Cardiac ventricle fibroblast (primary cell): ENCODE results near the gene ZNF501. TPM values are rescaled to one million over a fixed set of nuclear protein-coding genes. Genes with fewer than 3 reads are reported as not detected.

Experiments used
- total RNA-seq: library from RNA; depleted of rRNA; stranded (reverse); fragments of >200 nt; gene quantifications from 2 replicates; pipeline ENCODE4 v1.2.3, GENCODE V29; 2015

The ZNF501 gene
- total RNA-seq: 3.8 and 4.6 TPM in 2 replicates

GRCh38 chr3:44729384-44729910 is at the start of gene ZNF501:
ZNF501 (plus strand) TSS chr3:44729635; CDS start chr3:44734422, 4,787 bp downstream.

GRCh38 chr3:44712455-44713075 is 16.9 kb upstream of the ZNF501 start, which contains the start of gene ZNF502:
ZNF502 (plus strand) TSS chr3:44712660; CDS start chr3:44720262, 7,602 bp downstream.

GRCh38 chr3:44761424-44762169 is 32.2 kb downstream of the ZNF501 start, which contains the start of the genes KIAA1143 and KIF15:
KIAA1143 (minus strand) TSS chr3:44761619; CDS start chr3:44761602, 17 bp downstream.
KIF15 (plus strand) TSS chr3:44761794; CDS start chr3:44761866, 72 bp downstream.

Other genes with a start within 250 kb of the ZNF501 start
- gene ZKSCAN7, start 174.4 kb upstream of the ZNF501 start, total RNA-seq: 4.1 and 4.4 TPM in 2 replicates
- gene ZNF660, start 144.7 kb upstream of the ZNF501 start, total RNA-seq: 0.94 and 1.3 TPM in 2 replicates
- 12.7 and 15.7 TPM in 2 replicates for gene ZNF197, start 104.6 kb upstream of the ZNF501 start, total RNA-seq
- 5.1 and 7.4 TPM in 2 replicates for gene ZNF35, start 80.9 kb upstream of the ZNF501 start, total RNA-seq
- gene ZNF502, start 17.0 kb upstream of the ZNF501 start, total RNA-seq: 3.4 and 5.5 TPM in 2 replicates
- 21.0 and 21.2 TPM in 2 replicates for gene KIAA1143, start 32.0 kb downstream of the ZNF501 start, total RNA-seq
- gene KIF15, start 32.2 kb downstream of the ZNF501 start, total RNA-seq: 0.59 and 1.8 TPM in 2 replicates
- gene TMEM42, start 132.3 kb downstream of the ZNF501 start, total RNA-seq: 25.5 and 31.5 TPM in 2 replicates
- not detected in 2 replicates for gene TGM4, start 145.0 kb downstream of the ZNF501 start, total RNA-seq
- gene ZDHHC3, start 246.5 kb downstream of the ZNF501 start, total RNA-seq: 41.0 and 44.9 TPM in 2 replicates
- gene EXOSC7, start 246.6 kb downstream of the ZNF501 start, total RNA-seq: 37.3 and 46.3 TPM in 2 replicates